ENCODE results near the gene PTPRT. TPM values are rescaled to one million over a fixed set of nuclear protein-coding genes. Genes with fewer than 3 reads are reported as not detected.

The PTPRT gene
- total RNA-seq, 2 donors from 2014 or later: 0.11 to 0.35 TPM

- TF ChIP-seq CTCF (IDR thresholded peaks at IDR 0.05): no peak
- no peak overlapping the region for H3K27ac ChIP-seq
- H3K4me1 ChIP-seq: no peaks in the 10 kb centered on the region
- H3K4me3 ChIP-seq: no peak overlapping the region
- DNase-seq (ENCODE audit: low spot score): no peak
- no peaks in the 10 kb centered on the region for H3K36me3 ChIP-seq
- H3K9me3 ChIP-seq: no peaks in the 10 kb centered on the region
- H3K27me3 ChIP-seq: no peaks in the 10 kb centered on the region
Measured at GRCh38 chr20:42957018-42957703, 232.5 kb downstream of the PTPRT start.

GRCh38 chr20:42955713-42956112, 234.0 kb downstream of the PTPRT start:
- no peak overlapping the region for H3K27ac ChIP-seq
- H3K4me3 ChIP-seq: no peak overlapping the region
- no peaks in the 10 kb centered on the region for H3K4me1 ChIP-seq
- no peak for TF ChIP-seq CTCF (IDR thresholded peaks at IDR 0.05)
- no peak for DNase-seq (ENCODE audit: low spot score)
- H3K9me3 ChIP-seq: no peaks in the 10 kb centered on the region
- no peaks in the 10 kb centered on the region for H3K36me3 ChIP-seq
- no peaks in the 10 kb centered on the region for H3K27me3 ChIP-seq

GRCh38 chr20:42954951-42955350, 234.8 kb downstream of the PTPRT start:
- H3K27ac ChIP-seq: no peak overlapping the region
- no peaks in the 10 kb centered on the region for H3K36me3 ChIP-seq
- no peak for DNase-seq (ENCODE audit: low spot score)
- no peaks in the 10 kb centered on the region for H3K4me1 ChIP-seq
- no peak for TF ChIP-seq CTCF (IDR thresholded peaks at IDR 0.05)
- no peaks in the 10 kb centered on the region for H3K27me3 ChIP-seq
- no peak overlapping the region for H3K4me3 ChIP-seq
- no peaks in the 10 kb centered on the region for H3K9me3 ChIP-seq

GRCh38 chr20:42949950-42950349, 239.8 kb downstream of the PTPRT start:
- H3K4me3 ChIP-seq: no peak overlapping the region
- H3K27me3 ChIP-seq: no peaks in the 10 kb centered on the region
- DNase-seq (ENCODE audit: low spot score): no peak
- no peak for TF ChIP-seq CTCF (IDR thresholded peaks at IDR 0.05)
- no peaks in the 10 kb centered on the region for H3K4me1 ChIP-seq
- H3K9me3 ChIP-seq: no peaks in the 10 kb centered on the region
- no peak overlapping the region for H3K27ac ChIP-seq
- H3K36me3 ChIP-seq: no peaks in the 10 kb centered on the region

GRCh38 chr20:42945234-42945994, 244.3 kb downstream of the PTPRT start:
- Histone ChIP-seq H3K9me3 (no peaks in the 10 kb centered on the region), H3K4me3 (no peak overlapping the region), H3K27ac (no peak overlapping the region), H3K27me3 (no peaks in the 10 kb centered on the region), H3K4me1 (no peaks in the 10 kb centered on the region), H3K36me3 (no peaks in the 10 kb centered on the region)
- DNase-seq (ENCODE audit: low spot score): no peak
- TF ChIP-seq CTCF (IDR thresholded peaks at IDR 0.05): no peak
